ELR (cell line): ENCODE results near the gene RPL36.
A peak's percentile ranks its signal among the peaks of the same experiment; 100 is the strongest.
"Not testable (repeated sequence)": the region's sequence is repeated elsewhere in the genome, so short reads cannot be mapped to it uniquely, and the experiment has no call there.

ENCODE experiments used
- DNase-seq: peaks from one replicate; pipeline ENCODE4 v3.0.0-alpha.2; 2015; ENCODE audit warnings: low read depth

RPL36 gene

GRCh38 chr19:5706876-5707573 is 16.9 kb downstream of the RPL36 start:
- no peak for DNase-seq

GRCh38 chr19:5707576-5708575 is 17.8 kb downstream of the RPL36 start:
- no peak for DNase-seq

- DNase-seq, result no peak
Observed at GRCh38 chr19:5711025-5711424, 20.9 kb downstream of the RPL36 start.

GRCh38 chr19:5711713-5712161 is 21.6 kb downstream of the RPL36 start:
- DNase-seq, result no peak

- DNase-seq, result no peak
Observed at GRCh38 chr19:5713228-5713627, 23.1 kb downstream of the RPL36 start.

GRCh38 chr19:5714816-5715215 is 24.7 kb downstream of the RPL36 start:
- no peak for DNase-seq

- no peak for DNase-seq
Observed at GRCh38 chr19:5717215-5717935, 27.3 kb downstream of the RPL36 start.

- DNase-seq, result peak; percentile 66
Observed at GRCh38 chr19:5718037-5718578, 28.0 kb downstream of the RPL36 start.

GRCh38 chr19:5718579-5719273 is 28.6 kb downstream of the RPL36 start:
- DNase-seq, result peak; percentile 86

GRCh38 chr19:5719274-5719960 is 29.3 kb downstream of the RPL36 start:
- peak; percentile 54 for DNase-seq

- peak; percentile 99 for DNase-seq
Observed at GRCh38 chr19:5719961-5720790, 30.1 kb downstream of the RPL36 start, which contains the start of the genes CATSPERD and LONP1. Gene CATSPERD (plus strand): TSS chr19:5720637. CDS start chr19:5720738, 101 bp downstream. Gene LONP1 (minus strand): TSS chr19:5720146. CDS start chr19:5720132, 14 bp downstream.

GRCh38 chr19:5727453-5728050 is 37.5 kb downstream of the RPL36 start:
- no peak for DNase-seq

- DNase-seq, result not testable (repeated sequence)
Observed at GRCh38 chr19:5733172-5733571, 43.1 kb downstream of the RPL36 start.

GRCh38 chr19:5738423-5738822 is 48.3 kb downstream of the RPL36 start:
- DNase-seq, result peak; percentile 23
